ENCODE results near the gene PLCL1. TPM values are rescaled to one million over a fixed set of nuclear protein-coding genes. Genes with fewer than 3 reads are reported as not detected.

PLCL1 gene
- polyA plus RNA-seq, 1 of the 3 experiments (the other 2 are of a cell fraction): 7.7 TPM

GRCh38 chr2:197867624-197868023, 63.2 kb downstream of the PLCL1 start:
- no peak overlapping the region for H3K9ac ChIP-seq

GRCh38 chr2:197868206-197868605, 63.8 kb downstream of the PLCL1 start:
- Histone ChIP-seq H3K27ac (ENCODE audit: low read depth in 2 of 2, low read length in 1 of 2) (peak overlapping the region; percentile 68 to 80; a peak in 3 of 4 replicates), H3K4me2 (no peak overlapping the region), H3K36me3 (replicated peaks in 1 of 2; ENCODE audit: control insufficient read depth in 1 of 2, insufficient read depth in 2 of 2, low read length in 1 of 2) (peaks cover 0 to 8% of the 10 kb centered on the region in 2 experiments), H3K4me3 (ENCODE audit: low read depth in 2 of 2, low read length in 1 of 2) (no peak overlapping the region), H3K4me1 (ENCODE audit: control insufficient read depth in 1 of 2, insufficient read depth in 2 of 2, low read depth in 1 of 2, low read length in 1 of 2) (peaks cover 11 to 24% of the 10 kb centered on the region in 2 experiments; a peak in 3 of 4 replicates), H3K9ac (no peak overlapping the region), H3K9me3 (no peaks in the 10 kb centered on the region), H4K20me1 (ENCODE audit: insufficient read depth) (no peaks in the 10 kb centered on the region), H2AFZ (ENCODE audit: low read depth) (no peak overlapping the region), H3K27me3 (ENCODE audit: insufficient read depth) (no peaks in the 10 kb centered on the region), H3K9me2 (no peaks in the 10 kb centered on the region), H3F3A (replicated peaks; ENCODE audit: insufficient read depth) (peaks cover 17% of the 10 kb centered on the region), H3K79me2 (ENCODE audit: insufficient read depth) (peaks cover 36% of the 10 kb centered on the region)
- ChIA-PET CTCF (no interaction called here), POLR2A (no interaction called here)
- WGBS (ENCODE audit: low lambda C conversion rate): 80% methylated on average over 3 of the region's 3 CpGs
- DNase-seq: no peak
- TF ChIP-seq NFIC (IDR thresholded peaks at IDR 0.05; ENCODE audit: borderline replicate concordance): no peak
- no peak for TF ChIP-seq TAF1 (IDR thresholded peaks at IDR 0.05; ENCODE audit: borderline replicate concordance, low read depth, low read length)
- no peak; the same call in 1 of the 2 replicates for TF ChIP-seq GATA2 (CRISPR knock-in tag; IDR thresholded peaks at IDR 0.05)
- no peak for TF ChIP-seq USF1 (IDR thresholded peaks at IDR 0.05; ENCODE audit: borderline replicate concordance, low read depth)
- no peak for TF ChIP-seq CHD2 (IDR thresholded peaks at IDR 0.05; ENCODE audit: low read length, partially characterized antibody)
- TF ChIP-seq EZH2phosphoT487 (IDR thresholded peaks at IDR 0.05; ENCODE audit: borderline replicate concordance, low read depth): no peak
- no peak for TF ChIP-seq TEAD4 (IDR thresholded peaks at IDR 0.05; ENCODE audit: borderline replicate concordance, insufficient read depth)
- no peak for TF ChIP-seq FOXM1 (IDR thresholded peaks at IDR 0.05; ENCODE audit: low read depth)
- no peak for TF ChIP-seq FOSL2 (IDR thresholded peaks at IDR 0.05; ENCODE audit: borderline replicate concordance, low read depth)
- no peak for TF ChIP-seq PBX3 (IDR thresholded peaks at IDR 0.05)
- TF ChIP-seq RFX5 (IDR thresholded peaks at IDR 0.05; ENCODE audit: low read length): no peak
- TF ChIP-seq IRF3 (IDR thresholded peaks at IDR 0.05; ENCODE audit: low read depth, low read length): no peak
- TF ChIP-seq NRF1 (IDR thresholded peaks at IDR 0.05; ENCODE audit: low read depth, low read length): no peak
- TF ChIP-seq REST (IDR thresholded peaks at IDR 0.05; ENCODE audit: low read depth, low read length): no peak
- TF ChIP-seq USF2 (IDR thresholded peaks at IDR 0.05; ENCODE audit: borderline replicate concordance, low read depth, low read length): no peak
- TF ChIP-seq RXRA (IDR thresholded peaks at IDR 0.05; ENCODE audit: borderline replicate concordance, low read depth): no peak
- no peak for TF ChIP-seq MXI1 (IDR thresholded peaks at IDR 0.05; ENCODE audit: low read depth, low read length)

More at GRCh38 chr2:197867624-197868023, 63.2 kb downstream of the PLCL1 start:
- DNase-seq: no peak
- Histone ChIP-seq H4K20me1 (ENCODE audit: insufficient read depth) (no peaks in the 10 kb centered on the region), H3K4me3 (ENCODE audit: low read depth in 2 of 2, low read length in 1 of 2) (no peak overlapping the region), H3K4me1 (ENCODE audit: control insufficient read depth in 1 of 2, insufficient read depth in 2 of 2, low read depth in 1 of 2, low read length in 1 of 2) (peaks cover 11 to 23% of the 10 kb centered on the region in 2 experiments; a peak in 3 of 4 replicates), H3K27me3 (ENCODE audit: insufficient read depth) (no peaks in the 10 kb centered on the region), H3K9me3 (no peaks in the 10 kb centered on the region), H3K27ac (ENCODE audit: low read depth in 2 of 2, low read length in 1 of 2) (no peak overlapping the region; a peak in 2 of 4 replicates), H3F3A (replicated peaks; ENCODE audit: insufficient read depth) (peaks cover 17% of the 10 kb centered on the region), H3K9me2 (no peaks in the 10 kb centered on the region), H2AFZ (ENCODE audit: low read depth) (no peak overlapping the region), H3K36me3 (replicated peaks in 1 of 2; ENCODE audit: control insufficient read depth in 1 of 2, insufficient read depth in 2 of 2, low read length in 1 of 2) (peaks cover 0 to 8% of the 10 kb centered on the region in 2 experiments), H3K79me2 (ENCODE audit: insufficient read depth) (peaks cover 40% of the 10 kb centered on the region), H3K4me2 (no peak overlapping the region)
- WGBS (ENCODE audit: low lambda C conversion rate): 57% methylated on average over 3 of the region's 3 CpGs
- CTCF ChIA-PET: interaction anchor here (1.1 kb wide), 1 partner anchor 9 kb away, joined by 4 read pairs; no protein-coding TSS in a partner anchor
- POLR2A ChIA-PET: no interaction called here
- TF ChIP-seq FOXM1 (IDR thresholded peaks at IDR 0.05; ENCODE audit: low read depth): no peak
- no peak for TF ChIP-seq TAF1 (IDR thresholded peaks at IDR 0.05; ENCODE audit: borderline replicate concordance, low read depth, low read length)
- TF ChIP-seq MEF2A (IDR thresholded peaks at IDR 0.05; ENCODE audit: borderline replicate concordance, low read depth): no peak
- no peak for TF ChIP-seq FOXJ3 (CRISPR knock-in tag; IDR thresholded peaks at IDR 0.05)
- no peak for TF ChIP-seq NRF1 (IDR thresholded peaks at IDR 0.05; ENCODE audit: low read depth, low read length)
- no peak for TF ChIP-seq RFX5 (IDR thresholded peaks at IDR 0.05; ENCODE audit: low read length)
- no peak for TF ChIP-seq RXRA (IDR thresholded peaks at IDR 0.05; ENCODE audit: borderline replicate concordance, low read depth)
- no peak for TF ChIP-seq MXI1 (IDR thresholded peaks at IDR 0.05; ENCODE audit: low read depth, low read length)
- no peak for TF ChIP-seq TEAD4 (IDR thresholded peaks at IDR 0.05; ENCODE audit: borderline replicate concordance, insufficient read depth)
- no peak for TF ChIP-seq GABPA (IDR thresholded peaks at IDR 0.05; ENCODE audit: low read depth)

All from SK-N-SH (cell line).